K562 (cell line): ENCODE measurements around the gene SCFD2. TPM values are rescaled to one million over a fixed set of nuclear protein-coding genes. Genes with fewer than 3 reads are reported as not detected.

ENCODE experiments used
- CTCF ChIP-seq, 3 experiments: IDR thresholded peaks in 2 of 3; conservative IDR thresholded peaks in 1 of 3; 2 replicates each; pipeline ENCODE4 v1.5.1; 2011 to 2012; ENCODE audit warnings: low read length in 3 of 3, mild to moderate bottlenecking in 3 of 3, control low read depth in 2 of 3, improper control_type of control experiment in 1 of 3, inconsistent platforms in 1 of 3, low read depth in 1 of 3, mixed read lengths in 1 of 3, moderate library complexity in 1 of 3; ENCODE audit not compliant: insufficient read depth in 2 of 3
- DEAF1 ChIP-seq: fragments of 450-650 bp; formaldehyde crosslinking; IDR thresholded peaks from 2 replicates; pipeline ENCODE4 v1.4.0; 2020; ENCODE audit warnings: mild to moderate bottlenecking, moderate library complexity
- PRDM10 ChIP-seq: fragments of 450-650 bp; IDR thresholded peaks from 2 replicates; pipeline ENCODE4 v1.6.1; 2018; ENCODE audit not compliant: partially characterized antibody
- RAD21 ChIP-seq, 2 experiments: fragments of 250-450 bp in 1 of 2; fragments of 450-650 bp in 1 of 2; sonication (Bioruptor Pico) in 1 of 2; formaldehyde crosslinking in 1 of 2; IDR thresholded peaks in 1 of 2; conservative IDR thresholded peaks in 1 of 2; 2 replicates each; pipeline versions ENCODE4 v1.4.0 to v1.8.0; 2020 to 2022; ENCODE audit warnings: mild to moderate bottlenecking in 2 of 2, moderate library complexity in 1 of 2
- SMC3 ChIP-seq: conservative IDR thresholded peaks from 2 replicates; pipeline ENCODE4 v1.6.1; 2011; ENCODE audit warnings: low read depth, low read length, improper control_type of control experiment; ENCODE audit not compliant: insufficient read depth
- polyA plus RNA-seq, 8 experiments: library from polyadenylated mRNA; depleted of rRNA in 4 of 8; stranded (reverse) in 5 of 8; unstranded in 3 of 8; fragments of >200 nt; fragmentation: Nextera tagmentation in 2 of 8; fragmentation: Illumina TruSeq in 1 of 8; extraction: Ambion mirVana in 2 of 8; extraction: Trizol in 1 of 8; gene quantifications; 2 replicates each; pipeline versions ENCODE4 v1.2.1 to v1.2.3, GENCODE V29; 2011 to 2014; ENCODE audit warnings: inconsistent platforms in 1 of 8, missing spikeins in 1 of 8
- total RNA-seq, 7 experiments: library from RNA; depleted of rRNA in 6 of 7; stranded (reverse); fragments of >200 nt in 6 of 7; fragmentation: Illumina TruSeq in 2 of 7; extraction: Trizol in 2 of 7; gene quantifications; 2 replicates each; pipeline versions ENCODE4 v1.2.1 to v1.2.3, GENCODE V29; 2011 to 2021; ENCODE audit warnings: low replicate concordance in 1 of 7
- TF ChIP-seq, protein P1 (sequence below): fragments of 450-650 bp; IDR thresholded peaks from 2 replicates; pipeline ENCODE4 v1.6.1; 2016; ENCODE audit warnings: mild to moderate bottlenecking
- TF ChIP-seq, protein P2 (sequence below), 2 experiments: IDR thresholded peaks in 1 of 2; conservative IDR thresholded peaks in 1 of 2; 2 replicates each; pipeline ENCODE4 v1.6.1; 2016; ENCODE audit warnings: low read depth in 2 of 2, mild to moderate bottlenecking in 1 of 2, missing compliant biosample characterization in 1 of 2, missing genetic modification characterization in 1 of 2, moderate library complexity in 1 of 2

SCFD2 gene
- total and polyA plus RNA-seq, 9 of the 15 experiments (the other 6 are each of a cell fraction or from before 2014, with no cell fraction given): 5.7 to 30.3 (median 22.8) TPM

DNA sequence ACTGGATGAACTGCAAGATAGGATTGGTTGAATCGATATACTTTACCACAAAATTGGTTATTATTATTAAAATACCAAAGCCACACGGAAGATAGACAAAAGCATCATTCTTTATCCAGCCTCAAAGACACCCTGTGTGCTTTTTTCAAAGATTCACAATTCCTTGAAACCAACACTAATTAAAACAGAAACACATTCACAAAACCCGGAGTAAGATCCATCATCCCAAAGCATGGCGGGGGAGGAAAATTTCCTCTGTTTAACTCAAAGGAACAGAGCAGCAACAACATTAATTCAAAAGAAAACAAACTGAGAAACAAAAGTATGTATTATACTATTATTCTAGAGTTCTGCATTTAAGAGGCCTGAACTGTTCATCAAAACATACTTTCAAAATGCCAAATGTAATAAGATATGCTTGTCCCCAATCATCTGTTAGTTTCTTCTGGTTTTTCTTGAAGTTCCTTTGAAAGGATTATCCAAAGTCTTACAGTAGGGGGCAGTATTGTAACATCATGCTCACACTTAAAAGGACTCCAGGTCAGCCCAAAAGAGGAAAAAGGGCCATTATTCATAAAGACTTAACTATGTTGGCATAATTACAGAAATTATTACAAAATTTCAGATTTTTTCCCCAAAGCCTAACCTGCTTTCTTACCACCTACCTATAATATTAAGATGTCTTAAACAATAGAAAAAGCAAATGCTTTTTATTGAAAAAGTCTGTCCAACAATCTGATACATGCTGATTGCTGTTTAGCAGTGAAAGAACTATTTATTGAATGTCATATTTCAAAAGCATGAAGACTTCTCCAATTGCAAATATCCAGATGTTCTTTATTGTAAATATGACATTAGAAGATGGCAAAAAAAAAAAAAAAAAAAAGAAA, 168.7 kb downstream of the SCFD2 start (continued):
- peak; percentile 57 to 83 (median 60); a peak in 5 of 6 replicates for TF ChIP-seq CTCF (IDR thresholded peaks at IDR 0.05 in 2 of 3, conservative IDR thresholded peaks at IDR 0.05 in 1 of 3; ENCODE audit: insufficient read depth in 2 of 3, low read depth in 1 of 3, low read length in 3 of 3)
- TF ChIP-seq, protein P1, sequence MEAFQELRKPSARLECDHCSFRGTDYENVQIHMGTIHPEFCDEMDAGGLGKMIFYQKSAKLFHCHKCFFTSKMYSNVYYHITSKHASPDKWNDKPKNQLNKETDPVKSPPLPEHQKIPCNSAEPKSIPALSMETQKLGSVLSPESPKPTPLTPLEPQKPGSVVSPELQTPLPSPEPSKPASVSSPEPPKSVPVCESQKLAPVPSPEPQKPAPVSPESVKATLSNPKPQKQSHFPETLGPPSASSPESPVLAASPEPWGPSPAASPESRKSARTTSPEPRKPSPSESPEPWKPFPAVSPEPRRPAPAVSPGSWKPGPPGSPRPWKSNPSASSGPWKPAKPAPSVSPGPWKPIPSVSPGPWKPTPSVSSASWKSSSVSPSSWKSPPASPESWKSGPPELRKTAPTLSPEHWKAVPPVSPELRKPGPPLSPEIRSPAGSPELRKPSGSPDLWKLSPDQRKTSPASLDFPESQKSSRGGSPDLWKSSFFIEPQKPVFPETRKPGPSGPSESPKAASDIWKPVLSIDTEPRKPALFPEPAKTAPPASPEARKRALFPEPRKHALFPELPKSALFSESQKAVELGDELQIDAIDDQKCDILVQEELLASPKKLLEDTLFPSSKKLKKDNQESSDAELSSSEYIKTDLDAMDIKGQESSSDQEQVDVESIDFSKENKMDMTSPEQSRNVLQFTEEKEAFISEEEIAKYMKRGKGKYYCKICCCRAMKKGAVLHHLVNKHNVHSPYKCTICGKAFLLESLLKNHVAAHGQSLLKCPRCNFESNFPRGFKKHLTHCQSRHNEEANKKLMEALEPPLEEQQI: no peak
- peak; percentile 72 for TF ChIP-seq DEAF1 (CRISPR knock-in tag)
- peak; percentile 87 for TF ChIP-seq PRDM10
- TF ChIP-seq, protein P2, sequence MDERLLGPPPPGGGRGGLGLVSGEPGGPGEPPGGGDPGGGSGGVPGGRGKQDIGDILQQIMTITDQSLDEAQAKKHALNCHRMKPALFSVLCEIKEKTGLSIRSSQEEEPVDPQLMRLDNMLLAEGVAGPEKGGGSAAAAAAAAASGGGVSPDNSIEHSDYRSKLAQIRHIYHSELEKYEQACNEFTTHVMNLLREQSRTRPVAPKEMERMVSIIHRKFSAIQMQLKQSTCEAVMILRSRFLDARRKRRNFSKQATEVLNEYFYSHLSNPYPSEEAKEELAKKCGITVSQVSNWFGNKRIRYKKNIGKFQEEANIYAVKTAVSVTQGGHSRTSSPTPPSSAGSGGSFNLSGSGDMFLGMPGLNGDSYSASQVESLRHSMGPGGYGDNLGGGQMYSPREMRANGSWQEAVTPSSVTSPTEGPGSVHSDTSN (CRISPR knock-in tag; IDR thresholded peaks at IDR 0.05; ENCODE audit: low read depth): no peak
- TF ChIP-seq, protein P2 (tag; conservative IDR thresholded peaks at IDR 0.05; ENCODE audit: low read depth): 0 out of 2 replicates have a peak, but pooled peaks have one; percentile 42
- TF ChIP-seq RAD21 (CRISPR knock-in tag; conservative IDR thresholded peaks at IDR 0.05 in 1 of 2, IDR thresholded peaks at IDR 0.05 in 1 of 2): peak; percentile 77 to 84
- peak; percentile 55 for TF ChIP-seq SMC3
